Measurements from ENCODE around the gene NRDE2. TPM values are rescaled to one million over a fixed set of nuclear protein-coding genes. Genes with fewer than 3 reads are reported as not detected.
"Not testable (repeated sequence)": the region's sequence is repeated elsewhere in the genome, so short reads cannot be mapped to it uniquely, and the experiment has no call there.

Gene NRDE2
- total RNA-seq, 6 experiments from 2014 or later, result 7.9 to 16.3 (median 13.8) TPM

DNA sequence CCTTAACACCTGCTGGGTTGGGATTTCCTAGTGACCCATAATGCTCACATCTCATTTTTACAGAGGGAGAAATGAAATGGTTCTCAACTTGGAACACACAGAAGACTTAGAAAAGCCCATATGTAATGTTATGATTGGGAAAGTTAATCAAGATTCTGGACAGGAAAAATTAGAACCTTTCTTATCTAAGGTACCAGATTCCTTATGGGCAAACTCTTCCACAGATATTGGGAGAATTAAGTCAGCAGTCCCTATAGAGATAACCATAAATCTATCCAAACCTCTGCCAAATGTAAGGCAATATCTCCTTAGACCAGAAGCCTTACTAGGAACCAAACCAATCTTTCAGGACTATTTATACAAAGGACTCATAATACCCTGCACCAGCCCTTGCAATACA, 89.3 kb downstream of the NRDE2 start:
- TF ChIP-seq, protein P1, sequence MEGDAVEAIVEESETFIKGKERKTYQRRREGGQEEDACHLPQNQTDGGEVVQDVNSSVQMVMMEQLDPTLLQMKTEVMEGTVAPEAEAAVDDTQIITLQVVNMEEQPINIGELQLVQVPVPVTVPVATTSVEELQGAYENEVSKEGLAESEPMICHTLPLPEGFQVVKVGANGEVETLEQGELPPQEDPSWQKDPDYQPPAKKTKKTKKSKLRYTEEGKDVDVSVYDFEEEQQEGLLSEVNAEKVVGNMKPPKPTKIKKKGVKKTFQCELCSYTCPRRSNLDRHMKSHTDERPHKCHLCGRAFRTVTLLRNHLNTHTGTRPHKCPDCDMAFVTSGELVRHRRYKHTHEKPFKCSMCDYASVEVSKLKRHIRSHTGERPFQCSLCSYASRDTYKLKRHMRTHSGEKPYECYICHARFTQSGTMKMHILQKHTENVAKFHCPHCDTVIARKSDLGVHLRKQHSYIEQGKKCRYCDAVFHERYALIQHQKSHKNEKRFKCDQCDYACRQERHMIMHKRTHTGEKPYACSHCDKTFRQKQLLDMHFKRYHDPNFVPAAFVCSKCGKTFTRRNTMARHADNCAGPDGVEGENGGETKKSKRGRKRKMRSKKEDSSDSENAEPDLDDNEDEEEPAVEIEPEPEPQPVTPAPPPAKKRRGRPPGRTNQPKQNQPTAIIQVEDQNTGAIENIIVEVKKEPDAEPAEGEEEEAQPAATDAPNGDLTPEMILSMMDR (IDR thresholded peaks at IDR 0.05), result no peak
- no peak for TF ChIP-seq POLR2A (IDR thresholded peaks at IDR 0.05)
- Histone ChIP-seq H3K36me3 (no peaks in the 10 kb centered on the region), H3K27ac (no peak overlapping the region), H3K9me3 (no peaks in the 10 kb centered on the region), H3K27me3 (no peaks in the 10 kb centered on the region), H3K4me3 (no peak overlapping the region), H3K4me1 (no peaks in the 10 kb centered on the region)
- DNase-seq (no peak), ATAC-seq (no peak)
- intact Hi-C loops (cut with DNase I), result no loop called here

- Histone ChIP-seq H3K4me1 (peaks cover 0 to 3% (median 0%) of the 10 kb centered on the region in 4 donors), H3K27ac (no peak overlapping the region), H3K36me3 (no peaks in the 10 kb centered on the region), H3K9me3 (no peaks in the 10 kb centered on the region), H3K27me3 (no peaks in the 10 kb centered on the region), H3K4me3 (no peak overlapping the region)
- DNase-seq (no peak), ATAC-seq (no peak)
- TF ChIP-seq, protein P1 (IDR thresholded peaks at IDR 0.05), result no peak
- no peak for TF ChIP-seq POLR2A (IDR thresholded peaks at IDR 0.05)
- intact Hi-C loops (cut with DNase I), result loop anchor here in 1 of 2 donors (10.0 kb wide), 1 partner anchor 264 kb away; no protein-coding TSS in a partner anchor
- 11% methylated on average over 1 of the region's 3 CpGs for WGBS (ENCODE audit: insufficient coverage, low coverage, low lambda C conversion rate, missing lambda C conversion rate)
Measured at GRCh38 chr14:90239139-90239538, 92.6 kb downstream of the NRDE2 start.

DNA sequence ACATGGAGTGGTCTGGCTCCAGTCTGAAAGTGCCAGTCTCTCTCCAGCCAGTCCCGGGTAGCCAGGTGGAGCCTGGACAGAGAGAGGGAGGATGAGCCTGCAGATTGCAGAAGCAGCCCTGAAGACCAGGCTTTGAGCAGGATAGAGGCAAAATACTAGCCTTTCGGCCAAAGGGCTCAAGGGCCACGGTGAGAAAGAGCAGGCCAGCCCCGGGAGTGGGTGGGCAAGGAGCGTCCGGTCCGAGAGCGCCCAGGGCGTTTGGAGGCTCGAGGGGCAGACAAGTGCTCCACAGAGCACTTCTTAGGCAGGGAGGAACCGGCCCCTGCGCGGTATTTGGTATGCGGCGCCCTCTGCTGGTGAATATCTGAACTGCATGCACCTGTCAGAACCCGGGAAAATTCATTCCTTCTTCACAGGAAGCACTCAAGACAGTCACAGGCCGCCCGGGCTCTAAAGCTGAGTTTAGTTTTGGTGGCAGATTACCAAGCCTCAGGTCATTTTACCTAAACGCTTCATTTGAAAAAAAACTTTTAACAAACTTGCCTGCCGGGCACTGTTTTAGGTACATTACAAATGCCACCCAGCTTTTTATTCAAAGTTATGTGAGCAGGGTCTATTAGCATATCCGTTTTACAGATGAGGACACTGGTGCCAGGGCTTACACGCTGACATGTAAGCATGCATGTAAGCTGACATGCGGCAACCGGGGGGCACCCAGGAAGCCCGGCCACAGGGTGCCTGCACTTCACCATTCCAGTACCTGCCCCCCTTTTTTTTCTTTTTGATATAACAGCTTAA, 96.4 kb downstream of the NRDE2 start:
- DNase-seq (peak; percentile 67 to 73 (median 71)), ATAC-seq (peak; percentile 96 to 99 (median 98))
- Histone ChIP-seq H3K27me3 (no peaks in the 10 kb centered on the region), H3K9me3 (no peaks in the 10 kb centered on the region), H3K27ac (no peak overlapping the region), H3K36me3 (no peaks in the 10 kb centered on the region), H3K4me1 (peaks cover 0 to 3% (median 0%) of the 10 kb centered on the region in 4 donors), H3K4me3 (no peak overlapping the region)
- intact Hi-C loops (cut with DNase I), result loop anchor here in 1 of 2 donors (10.0 kb wide), 1 partner anchor 261 kb away; no protein-coding TSS in a partner anchor
- TF ChIP-seq, protein P1 (IDR thresholded peaks at IDR 0.05), result peak; percentile 92 to 97 (median 94)
- no peak for TF ChIP-seq POLR2A (IDR thresholded peaks at IDR 0.05)
- WGBS (ENCODE audit: insufficient coverage, low coverage, low lambda C conversion rate, missing lambda C conversion rate), result 23% methylated on average over 12 of the region's 25 CpGs

GRCh38 chr14:90229942-90230341, 101.8 kb downstream of the NRDE2 start:
- not testable (repeated sequence) for H3K9me3 ChIP-seq, DNase-seq, H3K4me3 ChIP-seq, H3K27me3 ChIP-seq, H3K4me1 ChIP-seq, H3K36me3 ChIP-seq, ATAC-seq, H3K27ac ChIP-seq
- WGBS (ENCODE audit: insufficient coverage, low coverage, low lambda C conversion rate, missing lambda C conversion rate), result 100% methylated on average over 1 of the region's 1 CpG
- intact Hi-C loops (cut with DNase I), result loop anchor here (5.0 to 10.0 kb wide), 2 partner anchors 255 to 258 kb away; no protein-coding TSS in a partner anchor

DNA sequence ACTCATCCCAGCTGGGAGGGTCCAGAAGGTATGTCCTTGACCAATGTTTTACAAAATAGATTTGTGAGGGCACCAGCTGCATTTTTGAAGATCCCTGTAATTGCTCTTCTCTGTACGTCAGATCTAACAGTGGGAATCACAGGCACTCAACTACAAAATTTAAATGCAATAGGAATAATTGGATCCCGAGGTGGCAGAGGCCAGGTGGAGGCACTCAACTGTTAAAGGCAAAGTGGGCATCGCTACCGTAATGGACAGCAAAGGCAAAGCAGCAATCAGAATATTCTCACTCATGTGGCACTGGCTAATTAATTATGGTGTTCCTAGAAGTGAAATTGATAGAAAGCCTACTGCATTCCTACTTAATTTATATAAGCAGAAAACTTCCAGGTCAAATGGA, 103.3 kb downstream of the NRDE2 start:
- Histone ChIP-seq H3K4me3 (no peak overlapping the region), H3K4me1 (no peaks in the 10 kb centered on the region), H3K9me3 (no peaks in the 10 kb centered on the region), H3K27ac (no peak overlapping the region), H3K36me3 (no peaks in the 10 kb centered on the region), H3K27me3 (no peaks in the 10 kb centered on the region)
- TF ChIP-seq POLR2A (IDR thresholded peaks at IDR 0.05), result no peak
- TF ChIP-seq, protein P1 (IDR thresholded peaks at IDR 0.05), result no peak
- intact Hi-C loops (cut with DNase I), result no loop called here
- ATAC-seq (no peak), DNase-seq (no peak)
- 80% methylated on average over 1 of the region's 4 CpGs for WGBS (ENCODE audit: insufficient coverage, low coverage, low lambda C conversion rate, missing lambda C conversion rate)
